ENCODE measurements around the gene TBX2.
A peak's percentile ranks its signal among the peaks of the same experiment; 100 is the strongest.

DNA sequence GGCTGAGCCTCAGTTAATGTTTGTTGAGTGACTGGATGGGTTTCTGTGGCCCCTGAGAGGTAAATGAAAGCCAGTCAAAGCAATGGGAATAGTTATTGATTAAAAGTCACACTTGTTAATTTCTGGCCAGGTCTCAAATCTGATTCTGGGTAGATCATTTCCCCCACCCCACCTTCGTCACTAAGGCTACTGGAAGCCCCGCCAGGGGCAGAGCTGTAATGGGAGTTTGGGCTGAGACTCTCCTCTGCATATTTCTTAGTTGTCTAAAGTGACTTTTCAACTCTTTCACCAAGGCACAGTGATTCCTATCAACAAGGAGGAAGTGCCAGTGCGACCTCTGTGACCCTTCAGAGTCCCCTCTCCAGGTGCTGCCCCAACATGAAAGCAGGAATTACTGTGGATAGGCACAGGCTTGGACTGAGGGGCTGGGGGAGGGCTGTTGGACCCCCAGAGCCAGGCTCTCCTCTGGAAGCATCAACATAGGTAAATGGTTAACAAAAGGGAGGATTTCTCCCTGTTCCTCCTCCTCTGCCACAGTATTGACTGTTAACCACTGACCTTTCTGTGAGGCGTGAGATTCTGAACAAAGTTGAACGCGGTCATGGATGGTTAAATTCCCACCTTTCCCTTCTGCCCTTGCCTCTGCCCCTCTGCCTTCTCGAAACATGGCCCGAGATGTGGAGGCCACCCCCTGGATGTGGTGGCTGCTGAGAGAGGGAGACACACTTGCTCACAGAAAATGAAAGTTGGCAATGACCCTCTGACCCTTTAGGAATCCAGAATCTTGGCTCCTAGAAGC is 20.8 kb upstream of the TBX2 start:
- TF ChIP-seq ZNF644 (CRISPR knock-in tag; IDR thresholded peaks at IDR 0.05; ENCODE audit: low read depth), result 0 out of 2 replicates have a peak, but pooled peaks have one; percentile 7
- TF ChIP-seq, protein P1, sequence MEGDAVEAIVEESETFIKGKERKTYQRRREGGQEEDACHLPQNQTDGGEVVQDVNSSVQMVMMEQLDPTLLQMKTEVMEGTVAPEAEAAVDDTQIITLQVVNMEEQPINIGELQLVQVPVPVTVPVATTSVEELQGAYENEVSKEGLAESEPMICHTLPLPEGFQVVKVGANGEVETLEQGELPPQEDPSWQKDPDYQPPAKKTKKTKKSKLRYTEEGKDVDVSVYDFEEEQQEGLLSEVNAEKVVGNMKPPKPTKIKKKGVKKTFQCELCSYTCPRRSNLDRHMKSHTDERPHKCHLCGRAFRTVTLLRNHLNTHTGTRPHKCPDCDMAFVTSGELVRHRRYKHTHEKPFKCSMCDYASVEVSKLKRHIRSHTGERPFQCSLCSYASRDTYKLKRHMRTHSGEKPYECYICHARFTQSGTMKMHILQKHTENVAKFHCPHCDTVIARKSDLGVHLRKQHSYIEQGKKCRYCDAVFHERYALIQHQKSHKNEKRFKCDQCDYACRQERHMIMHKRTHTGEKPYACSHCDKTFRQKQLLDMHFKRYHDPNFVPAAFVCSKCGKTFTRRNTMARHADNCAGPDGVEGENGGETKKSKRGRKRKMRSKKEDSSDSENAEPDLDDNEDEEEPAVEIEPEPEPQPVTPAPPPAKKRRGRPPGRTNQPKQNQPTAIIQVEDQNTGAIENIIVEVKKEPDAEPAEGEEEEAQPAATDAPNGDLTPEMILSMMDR (CRISPR knock-in tag; IDR thresholded peaks at IDR 0.05), result no peak
- TF ChIP-seq CREM (IDR thresholded peaks at IDR 0.05), result no peak
- no peak for TF ChIP-seq CREM (CRISPR knock-in tag; IDR thresholded peaks at IDR 0.05)
